Stimulated activated CD4-positive, alpha-beta T cell treated with anti-CD3 and anti-CD28 coated beads, Interleukin-4, amount 100 ng/mL, for 24 hours (primary cell): ENCODE results near the gene RAB3D.
A peak's percentile ranks its signal among the peaks of the same experiment; 100 is the strongest.
"Not testable (repeated sequence)": the region's sequence is repeated elsewhere in the genome, so short reads cannot be mapped to it uniquely, and the experiment has no call there.

Experiments
- DNase-seq: peaks from one replicate; pipeline ENCODE4 v3.0.0-alpha.2; 2020

The RAB3D gene

GRCh38 chr19:11365557-11366117, 26.2 kb upstream of the RAB3D start:
- no peak for DNase-seq

GRCh38 chr19:11364935-11365334, 25.5 kb upstream of the RAB3D start:
- no peak for DNase-seq

GRCh38 chr19:11364296-11364904, 24.9 kb upstream of the RAB3D start:
- no peak for DNase-seq

DNA sequence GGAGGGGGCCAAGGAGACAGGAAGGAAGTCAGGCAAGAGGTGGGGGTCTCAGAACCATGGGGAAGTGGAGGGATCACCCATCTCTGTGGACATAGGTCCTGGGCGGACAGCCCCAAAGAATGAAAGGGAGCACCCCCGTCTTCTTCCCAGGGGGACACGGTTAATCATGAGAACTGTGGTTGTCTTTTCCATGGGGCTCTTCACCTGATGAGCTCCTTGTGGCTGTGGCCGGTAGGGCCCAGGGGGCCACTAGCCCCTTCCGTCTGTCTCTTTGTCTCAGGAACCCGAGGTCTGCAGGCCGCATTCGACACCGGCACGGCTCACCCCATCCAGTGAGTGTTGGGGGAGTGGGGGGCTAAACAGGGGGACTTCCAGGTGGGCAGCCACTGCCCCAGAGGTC, 24.4 kb upstream of the RAB3D start:
- no peak for DNase-seq

GRCh38 chr19:11361771-11362731, 22.6 kb upstream of the RAB3D start:
- no peak for DNase-seq

GRCh38 chr19:11361037-11361770, 21.7 kb upstream of the RAB3D start:
- no peak for DNase-seq

DNA sequence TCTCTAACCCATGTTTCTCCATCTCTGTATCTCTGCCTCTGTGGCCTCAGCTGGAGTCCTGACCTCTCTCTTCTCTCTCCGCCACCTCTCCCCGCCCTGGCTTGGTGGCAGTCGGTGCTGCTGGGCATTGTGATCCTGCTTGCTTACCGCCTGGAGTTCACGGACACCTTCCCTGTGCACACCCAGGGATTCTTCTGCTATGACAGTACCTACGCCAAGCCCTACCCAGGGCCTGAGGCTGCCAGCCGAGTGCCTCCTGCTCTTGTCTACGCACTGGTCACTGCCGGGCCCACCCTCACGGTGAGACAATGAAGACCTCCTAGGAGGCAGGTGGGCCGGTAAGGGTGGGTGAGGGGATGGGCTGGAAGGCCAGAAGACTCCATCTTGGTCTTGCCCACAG, 20.0 kb upstream of the RAB3D start:
- DNase-seq, result no peak

- DNase-seq, result no peak
These were observed 17.5 kb upstream of the RAB3D start for GRCh38 chr19:11356676-11357550.

GRCh38 chr19:11356074-11356397, 16.6 kb upstream of the RAB3D start:
- no peak for DNase-seq

GRCh38 chr19:11355160-11356073, 16.0 kb upstream of the RAB3D start, which contains the start of gene PLPPR2:
Gene PLPPR2 (plus strand): TSS chr19:11355432. CDS start chr19:11357674, 2,242 bp downstream.
- DNase-seq, result peak; percentile 87

GRCh38 chr19:11354102-11354501, 14.6 kb upstream of the RAB3D start:
- not testable (repeated sequence) for DNase-seq

GRCh38 chr19:11349171-11349570, 9.7 kb upstream of the RAB3D start:
- no peak for DNase-seq

- DNase-seq, result no peak
These were observed 8.1 kb upstream of the RAB3D start for GRCh38 chr19:11347546-11348039.

DNA sequence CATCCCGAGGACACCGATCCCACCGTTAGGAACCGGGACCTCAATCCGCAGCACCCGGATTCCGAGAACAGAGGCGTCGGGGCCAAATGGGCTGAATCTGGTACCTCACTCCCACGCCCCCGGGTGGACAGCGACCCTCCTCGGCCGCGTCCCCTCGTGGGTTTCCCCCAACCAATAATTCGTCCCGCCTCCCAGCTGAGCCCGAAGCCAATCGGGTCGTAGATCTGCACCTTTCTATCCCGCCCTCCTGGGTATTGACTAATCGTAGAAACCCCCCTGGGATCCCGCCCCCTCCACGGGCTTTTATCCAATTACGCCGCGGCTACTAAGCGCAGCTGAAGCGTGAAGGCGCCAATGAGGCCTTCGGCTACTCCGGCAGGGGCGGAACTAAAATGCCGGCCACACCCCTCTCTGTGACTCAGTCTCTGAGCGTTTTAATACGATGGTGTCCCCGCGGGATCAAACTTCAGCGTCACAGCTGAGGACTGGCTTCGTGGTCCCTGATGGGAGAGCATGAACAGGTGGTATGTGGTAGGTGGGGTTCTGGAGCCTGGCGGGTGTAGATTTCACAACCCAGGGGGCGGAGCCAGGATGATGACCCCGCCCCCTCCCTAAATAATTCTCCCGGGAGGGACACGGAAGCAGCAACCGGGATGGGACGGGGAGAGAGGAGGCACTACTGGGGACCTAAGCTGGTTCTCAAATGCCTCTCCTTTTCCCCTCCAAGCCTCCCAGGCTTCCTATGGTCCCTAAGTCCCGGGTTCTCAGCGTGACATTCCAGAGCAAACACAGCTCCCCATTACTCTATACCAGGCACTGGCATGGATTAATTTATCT, 6.9 kb upstream of the RAB3D start, which contains the start of the genes CCDC159 and TMEM205:
TSS of gene CCDC159 (plus strand) at position 416 of the 837 bp plus-strand sequence. CDS start at position 504, 88 bp downstream.
TSS of gene TMEM205 (minus strand) at position 165 of the 837 bp plus-strand sequence. CDS start 649 bp downstream, outside the sequence.
- peak; percentile 99 for DNase-seq

- DNase-seq, result no peak
These were observed 5.8 kb upstream of the RAB3D start for GRCh38 chr19:11345122-11345803.

DNA sequence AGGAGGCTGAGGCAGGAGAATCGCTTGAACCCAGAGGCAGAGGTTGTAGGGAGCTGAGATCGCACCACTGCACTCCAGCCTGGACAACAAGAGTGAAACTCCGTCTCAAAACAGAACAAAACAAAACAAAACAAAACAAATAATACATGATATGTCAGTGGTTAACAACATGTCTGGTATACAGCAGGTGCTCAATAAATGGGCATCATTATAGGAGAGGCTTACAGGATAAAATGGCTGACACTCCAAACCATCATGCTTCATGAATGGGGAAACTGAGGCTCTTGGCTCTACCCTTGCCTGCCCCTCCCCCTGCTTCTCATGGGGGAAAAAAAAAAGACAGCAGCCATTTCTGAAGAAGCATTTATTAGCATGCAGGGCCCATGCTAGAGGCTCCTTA, 3.0 kb upstream of the RAB3D start:
- DNase-seq, result no peak

- DNase-seq, result not testable (repeated sequence)
These were observed 626 bp upstream of the RAB3D start for GRCh38 chr19:11340099-11340467.

DNA sequence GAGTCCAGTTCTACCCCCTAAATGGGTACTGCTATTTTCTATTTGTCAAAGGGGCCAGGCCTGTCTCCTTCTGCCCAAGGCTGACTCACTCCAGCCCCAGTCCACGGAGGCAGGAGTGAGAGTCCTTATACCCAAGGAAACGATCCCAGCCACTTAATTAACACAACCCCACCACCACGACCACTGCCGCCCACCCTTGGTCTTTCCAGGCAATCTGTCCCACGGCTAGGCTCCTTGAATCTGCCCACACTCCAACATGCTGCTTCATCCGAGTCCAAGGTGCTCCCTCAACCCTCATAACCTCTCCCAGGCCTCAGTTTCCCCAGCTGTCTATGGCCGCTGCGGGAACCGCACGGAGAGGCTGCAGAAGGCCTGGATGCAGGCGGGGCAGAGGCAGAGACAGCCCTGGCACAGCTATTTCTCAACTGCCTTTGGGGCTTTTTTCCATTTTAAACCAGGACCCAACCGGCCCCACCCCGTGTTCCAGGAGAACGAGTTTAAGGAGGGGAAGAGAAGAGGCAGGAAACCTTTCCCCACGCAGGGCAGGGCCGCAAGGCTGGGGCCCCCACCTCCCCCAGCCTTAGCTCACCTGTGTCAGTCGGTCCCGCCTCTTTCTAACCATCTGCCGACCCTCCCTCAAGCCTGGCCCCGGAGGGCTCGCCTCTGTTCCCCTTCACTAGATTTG, 746 bp downstream of the RAB3D start:
- no peak for DNase-seq
